PC-3 (cell line): Measurements from ENCODE around the gene IL18RAP. TPM values are rescaled to one million over a fixed set of nuclear protein-coding genes. Genes with fewer than 3 reads are reported as not detected.

Source experiments
- ATAC-seq: fragments of 200-7000 bp; cut with Tn5 transposase; 2 replicates; pipeline ENCODE4 v1.9.1; 2020; ENCODE audit warnings: mild to moderate bottlenecking, moderate library complexity
- BruUV-seq: library from RNA; stranded (reverse); fragments of 400-500 nt; replicated peaks from 2 replicates; lab custom pipeline; 2021; lab: Mats Ljungman, UMichigan
- CTCF ChIA-PET: fragments of 300-600 bp; sonication (Branson Sonifier 250); formaldehyde crosslinking; loops from one replicate; lab custom pipeline; 2022; ENCODE audit warnings: antibody characterized with exemption; lab: Charles Lee
- POLR2A ChIA-PET: fragments of 300-600 bp; sonication (Branson Sonifier 250); formaldehyde crosslinking; loops from one replicate; lab custom pipeline; 2022; ENCODE audit warnings: antibody characterized with exemption; ENCODE audit not compliant: unreplicated experiment; lab: Charles Lee
- DNase-seq: peaks from one replicate; pipeline ENCODE4 v3.0.0-alpha.2; 2015
- H2AFZ ChIP-seq: fragments of 300-600 bp; sonication (generic); 2 replicates; pipeline ENCODE4 v1.6.0; 2016; ENCODE audit warnings: antibody characterized with exemption, low read length
- H3F3A ChIP-seq: fragments of 300-600 bp; sonication (generic); one replicate; pipeline ENCODE4 v1.6.0; 2017; ENCODE audit warnings: antibody characterized with exemption, low read length, control low read depth, mild to moderate bottlenecking; ENCODE audit not compliant: unreplicated experiment
- H3K27ac ChIP-seq: fragments of 300-600 bp; sonication (generic); 2 replicates; pipeline ENCODE4 v1.5.1; 2016; ENCODE audit warnings: mild to moderate bottlenecking, low read length
- H3K27me3 ChIP-seq: fragments of 300-600 bp; sonication (generic); 2 replicates; pipeline ENCODE4 v1.6.1; 2016; ENCODE audit warnings: low read length, mixed read lengths
- H3K36me3 ChIP-seq: fragments of 300-600 bp; sonication (generic); 2 replicates; pipeline ENCODE4 v1.6.1; 2016; ENCODE audit warnings: low read depth, mixed run types, low read length, mixed read lengths
- H3K4me1 ChIP-seq: fragments of 300-600 bp; sonication (generic); 2 replicates; pipeline ENCODE4 v1.5.1; 2016; ENCODE audit warnings: low read length; ENCODE audit not compliant: insufficient read depth
- H3K4me2 ChIP-seq: fragments of 300-600 bp; sonication (generic); 2 replicates; pipeline ENCODE4 v1.6.0; 2016; ENCODE audit warnings: low read length
- H3K4me3 ChIP-seq: fragments of 300-600 bp; sonication (generic); 2 replicates; pipeline ENCODE4 v1.5.1; 2016; ENCODE audit warnings: mild to moderate bottlenecking, low read length, mixed read lengths
- H3K79me2 ChIP-seq: fragments of 300-600 bp; sonication (generic); 2 replicates; pipeline ENCODE4 v1.6.1; 2017; ENCODE audit warnings: low read length, mixed read lengths
- H3K9ac ChIP-seq: fragments of 300-600 bp; sonication (generic); 2 replicates; pipeline ENCODE4 v1.6.0; 2016; ENCODE audit warnings: mild to moderate bottlenecking, low read length
- H3K9me2 ChIP-seq: fragments of 300-600 bp; sonication (generic); replicated peaks from 2 replicates; pipeline ENCODE4 v1.6.1; 2016; ENCODE audit warnings: mixed run types, low read length, mixed read lengths
- H3K9me3 ChIP-seq: fragments of 300-600 bp; sonication (generic); 2 replicates; pipeline ENCODE4 v1.6.1; 2016; ENCODE audit warnings: low read length, mixed read lengths
- H4K20me1 ChIP-seq: fragments of 300-600 bp; sonication (generic); 2 replicates; pipeline ENCODE4 v1.6.1; 2016; ENCODE audit warnings: low read length, mixed read lengths
- EZH2 ChIP-seq: fragments of 300-600 bp; sonication (generic); IDR thresholded peaks from one replicate; pipeline ENCODE4 v1.6.1; 2017; ENCODE audit warnings: antibody characterized with exemption, mild to moderate bottlenecking, low read length; ENCODE audit not compliant: unreplicated experiment
- EZH2phosphoT487 ChIP-seq: fragments of 300-600 bp; sonication (generic); IDR thresholded peaks from 2 replicates; pipeline ENCODE4 v1.6.1; 2018; ENCODE audit warnings: mild to moderate bottlenecking, antibody characterized with exemption, low read length, borderline replicate concordance
- intact Hi-C: fragments of 100-400 bp; cut with micrococcal nuclease; formaldehyde crosslinking; loops from 2 replicates; pipeline ENCODE4 v1.9.0; 2023
- total RNA-seq: library from RNA; depleted of rRNA; stranded (reverse); fragments of >200 nt; gene quantifications from 2 replicates; pipeline ENCODE4 v1.2.3, GENCODE V29; 2014
- TF ChIP-seq, protein P1 (sequence below): fragments of 300-600 bp; sonication (generic); conservative IDR thresholded peaks from 2 replicates; pipeline ENCODE4 v1.5.1; 2017; ENCODE audit warnings: antibody characterized with exemption, low read depth, mild to moderate bottlenecking, low read length

IL18RAP gene
- total RNA-seq, 1 experiment from 2014 or later: not detected

DNA sequence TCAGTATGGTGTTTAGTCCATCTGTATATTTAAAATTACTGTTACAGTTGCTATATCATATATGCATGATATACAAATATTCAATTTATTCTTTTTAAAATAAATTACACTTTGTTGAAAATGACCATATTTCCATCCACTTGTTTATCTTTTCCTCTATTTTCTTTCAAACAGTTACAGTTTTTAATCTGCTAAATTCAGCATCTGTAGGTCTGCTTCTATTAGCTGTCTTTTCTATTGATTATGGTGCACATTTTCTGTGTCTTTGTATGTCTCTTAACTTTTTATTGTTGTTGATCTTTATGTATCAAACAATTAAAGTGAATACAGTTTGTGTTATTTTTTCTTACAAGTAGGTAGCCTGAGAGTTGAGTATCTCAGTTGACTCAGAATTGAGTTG is 39.2 kb upstream of the IL18RAP start:
- no TSS peak for BruUV-seq
- no peaks in the 10 kb centered on the region for H4K20me1 ChIP-seq
- ATAC-seq: no peak
- TF ChIP-seq EZH2phosphoT487: no peak
- TF ChIP-seq EZH2: no peak
- TF ChIP-seq, protein P1, sequence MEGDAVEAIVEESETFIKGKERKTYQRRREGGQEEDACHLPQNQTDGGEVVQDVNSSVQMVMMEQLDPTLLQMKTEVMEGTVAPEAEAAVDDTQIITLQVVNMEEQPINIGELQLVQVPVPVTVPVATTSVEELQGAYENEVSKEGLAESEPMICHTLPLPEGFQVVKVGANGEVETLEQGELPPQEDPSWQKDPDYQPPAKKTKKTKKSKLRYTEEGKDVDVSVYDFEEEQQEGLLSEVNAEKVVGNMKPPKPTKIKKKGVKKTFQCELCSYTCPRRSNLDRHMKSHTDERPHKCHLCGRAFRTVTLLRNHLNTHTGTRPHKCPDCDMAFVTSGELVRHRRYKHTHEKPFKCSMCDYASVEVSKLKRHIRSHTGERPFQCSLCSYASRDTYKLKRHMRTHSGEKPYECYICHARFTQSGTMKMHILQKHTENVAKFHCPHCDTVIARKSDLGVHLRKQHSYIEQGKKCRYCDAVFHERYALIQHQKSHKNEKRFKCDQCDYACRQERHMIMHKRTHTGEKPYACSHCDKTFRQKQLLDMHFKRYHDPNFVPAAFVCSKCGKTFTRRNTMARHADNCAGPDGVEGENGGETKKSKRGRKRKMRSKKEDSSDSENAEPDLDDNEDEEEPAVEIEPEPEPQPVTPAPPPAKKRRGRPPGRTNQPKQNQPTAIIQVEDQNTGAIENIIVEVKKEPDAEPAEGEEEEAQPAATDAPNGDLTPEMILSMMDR: no peak
- no peak overlapping the region for H3K9ac ChIP-seq
- no peak for DNase-seq
- no peak overlapping the region for H3K27ac ChIP-seq
- H3K4me3 ChIP-seq: no peak overlapping the region
- H3F3A ChIP-seq: no peaks in the 10 kb centered on the region
- CTCF ChIA-PET: no interaction called here
- no peaks in the 10 kb centered on the region for H3K4me1 ChIP-seq
- POLR2A ChIA-PET: no interaction called here
- intact Hi-C loops: no loop called here
- H2AFZ ChIP-seq: no peak overlapping the region
- no peaks in the 10 kb centered on the region for H3K27me3 ChIP-seq
- H3K36me3 ChIP-seq: peaks cover 4% of the 10 kb centered on the region; the same call in 1 of the 2 replicates
- no peaks in the 10 kb centered on the region for H3K9me2 ChIP-seq
- H3K9me3 ChIP-seq: peaks cover 10% of the 10 kb centered on the region; the same call in 1 of the 2 replicates
- no peak overlapping the region for H3K4me2 ChIP-seq
- no peaks in the 10 kb centered on the region for H3K79me2 ChIP-seq

DNA sequence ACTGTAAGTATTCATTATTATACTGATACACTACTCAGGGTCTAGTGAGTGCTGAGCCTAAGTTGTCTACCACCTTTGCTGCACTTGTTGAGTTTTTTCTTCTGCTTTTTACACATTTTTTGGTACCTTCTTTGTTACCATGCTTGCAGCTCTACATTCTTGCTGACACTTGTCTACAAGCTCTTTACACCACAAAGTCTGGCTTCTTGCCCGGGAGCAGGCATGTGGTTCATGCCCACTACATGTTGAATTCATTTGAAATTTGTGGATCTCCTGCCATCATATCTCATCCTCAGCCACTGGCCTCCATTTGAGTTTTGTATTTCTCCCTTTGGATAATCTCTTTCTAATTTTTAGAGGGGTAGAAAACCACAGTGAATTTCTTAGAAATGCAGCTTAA is 37.4 kb upstream of the IL18RAP start:
- no peaks in the 10 kb centered on the region for H3K9me2 ChIP-seq
- H3K79me2 ChIP-seq: no peaks in the 10 kb centered on the region
- intact Hi-C loops: no loop called here
- ChIA-PET CTCF (no interaction called here), POLR2A (no interaction called here)
- no peak overlapping the region for H3K4me2 ChIP-seq
- H3K36me3 ChIP-seq: peaks cover 4% of the 10 kb centered on the region; the same call in 1 of the 2 replicates
- H3K9ac ChIP-seq: no peak overlapping the region
- DNase-seq (no peak), ATAC-seq (no peak)
- no TSS peak for BruUV-seq
- no peak overlapping the region for H3K27ac ChIP-seq
- peaks cover 10% of the 10 kb centered on the region; the same call in 1 of the 2 replicates for H3K9me3 ChIP-seq
- no peaks in the 10 kb centered on the region for H3F3A ChIP-seq
- H3K4me1 ChIP-seq: no peaks in the 10 kb centered on the region
- no peaks in the 10 kb centered on the region for H3K27me3 ChIP-seq
- TF ChIP-seq, protein P1: no peak
- TF ChIP-seq EZH2: no peak
- TF ChIP-seq EZH2phosphoT487: no peak
- no peaks in the 10 kb centered on the region for H4K20me1 ChIP-seq
- no peak overlapping the region for H3K4me3 ChIP-seq
- no peak overlapping the region for H2AFZ ChIP-seq

DNA sequence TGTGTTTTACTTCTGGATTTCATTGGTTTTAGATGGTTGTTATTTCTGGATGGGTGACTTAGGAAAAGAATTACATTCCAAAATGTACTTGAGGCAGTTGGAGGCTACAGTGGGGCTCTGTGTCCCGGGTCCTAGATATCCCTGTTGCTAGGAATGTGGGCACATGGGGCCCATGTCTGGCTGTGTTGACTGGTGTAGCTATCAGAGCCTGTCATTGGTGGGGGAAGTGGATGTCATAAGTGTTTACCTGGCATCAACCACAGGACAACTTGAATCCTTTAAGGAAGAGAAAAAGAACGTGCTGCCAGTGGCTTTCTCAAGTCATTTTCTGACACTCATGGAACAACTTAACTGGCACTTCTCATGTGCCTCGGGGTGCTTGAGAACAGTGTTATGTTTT is 37.0 kb upstream of the IL18RAP start:
- DNase-seq: no peak
- no peaks in the 10 kb centered on the region for H3K27me3 ChIP-seq
- H3K4me1 ChIP-seq: no peaks in the 10 kb centered on the region
- H3K9me2 ChIP-seq: no peaks in the 10 kb centered on the region
- ATAC-seq: no peak
- no peak overlapping the region for H2AFZ ChIP-seq
- no peaks in the 10 kb centered on the region for H4K20me1 ChIP-seq
- peaks cover 4% of the 10 kb centered on the region; the same call in 1 of the 2 replicates for H3K36me3 ChIP-seq
- CTCF ChIA-PET: no interaction called here
- no peaks in the 10 kb centered on the region for H3K79me2 ChIP-seq
- H3K4me2 ChIP-seq: no peak overlapping the region
- no peak overlapping the region for H3K27ac ChIP-seq
- no peak overlapping the region for H3K9ac ChIP-seq
- H3K9me3 ChIP-seq: peaks cover 10% of the 10 kb centered on the region; the same call in 1 of the 2 replicates
- H3F3A ChIP-seq: no peaks in the 10 kb centered on the region
- no TSS peak for BruUV-seq
- POLR2A ChIA-PET: no interaction called here
- TF ChIP-seq, protein P1: no peak
- TF ChIP-seq EZH2phosphoT487 (no peak), EZH2 (no peak)
- H3K4me3 ChIP-seq: no peak overlapping the region
- intact Hi-C loops: no loop called here
